GM21723 (cell line): ENCODE measurements around the gene ARHGEF6.
"Not testable (repeated sequence)": the region's sequence is repeated elsewhere in the genome, so short reads cannot be mapped to it uniquely, and the experiment has no call there.

ENCODE experiments used
- ATAC-seq: cut with Tn5 transposase; IDR thresholded peaks from one replicate; pipeline ENCODE4 v1.9.1; 2021; ENCODE audit warnings: mild to moderate bottlenecking, moderate library complexity; ENCODE audit not compliant: unreplicated experiment

Gene ARHGEF6, protein sequence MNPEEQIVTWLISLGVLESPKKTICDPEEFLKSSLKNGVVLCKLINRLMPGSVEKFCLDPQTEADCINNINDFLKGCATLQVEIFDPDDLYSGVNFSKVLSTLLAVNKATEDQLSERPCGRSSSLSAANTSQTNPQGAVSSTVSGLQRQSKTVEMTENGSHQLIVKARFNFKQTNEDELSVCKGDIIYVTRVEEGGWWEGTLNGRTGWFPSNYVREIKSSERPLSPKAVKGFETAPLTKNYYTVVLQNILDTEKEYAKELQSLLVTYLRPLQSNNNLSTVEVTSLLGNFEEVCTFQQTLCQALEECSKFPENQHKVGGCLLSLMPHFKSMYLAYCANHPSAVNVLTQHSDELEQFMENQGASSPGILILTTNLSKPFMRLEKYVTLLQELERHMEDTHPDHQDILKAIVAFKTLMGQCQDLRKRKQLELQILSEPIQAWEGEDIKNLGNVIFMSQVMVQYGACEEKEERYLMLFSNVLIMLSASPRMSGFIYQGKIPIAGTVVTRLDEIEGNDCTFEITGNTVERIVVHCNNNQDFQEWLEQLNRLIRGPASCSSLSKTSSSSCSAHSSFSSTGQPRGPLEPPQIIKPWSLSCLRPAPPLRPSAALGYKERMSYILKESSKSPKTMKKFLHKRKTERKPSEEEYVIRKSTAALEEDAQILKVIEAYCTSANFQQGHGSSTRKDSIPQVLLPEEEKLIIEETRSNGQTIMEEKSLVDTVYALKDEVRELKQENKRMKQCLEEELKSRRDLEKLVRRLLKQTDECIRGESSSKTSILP

DNA sequence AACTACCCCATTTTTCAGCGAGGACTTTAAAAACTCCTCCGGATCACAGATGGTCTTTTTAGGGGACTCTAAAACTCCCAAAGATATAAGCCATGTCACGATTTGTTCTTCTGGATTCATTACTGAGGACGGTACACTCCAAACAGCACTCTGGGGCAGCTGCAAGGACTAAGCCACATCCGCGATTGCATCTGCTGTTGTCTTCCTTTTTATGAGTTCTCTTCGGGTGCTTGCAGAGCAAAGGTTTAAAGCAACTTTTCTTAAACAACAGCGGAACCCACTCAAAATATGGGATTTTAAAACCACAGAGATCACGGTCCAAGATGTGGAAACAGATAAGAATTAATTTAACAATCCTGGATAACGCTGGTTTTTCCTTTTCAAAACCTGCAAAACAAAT lies at the start of gene ARHGEF6:
Gene ARHGEF6, minus strand, starts transcription at position 170 of the 400 bp plus-strand sequence. Its CDS starts 50 bp downstream, at position 120.
- ATAC-seq, result peak; percentile 58

DNA sequence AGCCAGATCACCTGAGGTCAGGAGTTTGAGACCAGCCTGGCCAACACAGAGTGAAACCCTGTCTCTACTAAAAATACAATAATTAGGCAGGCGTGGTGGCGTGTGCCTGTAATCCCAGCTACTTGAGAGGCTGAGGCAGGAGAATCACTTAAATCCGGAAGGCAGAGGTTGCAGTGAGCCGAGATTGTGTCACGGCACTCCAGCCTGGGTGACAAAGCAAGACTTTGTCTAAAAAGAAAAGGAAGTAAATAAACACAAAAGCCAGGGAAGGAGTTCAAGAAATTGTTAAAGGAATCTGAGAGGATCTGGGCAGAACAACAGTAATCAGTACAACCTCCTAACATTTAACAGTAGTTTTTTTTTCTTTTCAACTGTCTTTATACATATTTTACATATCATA lies 48.7 kb upstream of the ARHGEF6 start:
- ATAC-seq, result no peak

DNA sequence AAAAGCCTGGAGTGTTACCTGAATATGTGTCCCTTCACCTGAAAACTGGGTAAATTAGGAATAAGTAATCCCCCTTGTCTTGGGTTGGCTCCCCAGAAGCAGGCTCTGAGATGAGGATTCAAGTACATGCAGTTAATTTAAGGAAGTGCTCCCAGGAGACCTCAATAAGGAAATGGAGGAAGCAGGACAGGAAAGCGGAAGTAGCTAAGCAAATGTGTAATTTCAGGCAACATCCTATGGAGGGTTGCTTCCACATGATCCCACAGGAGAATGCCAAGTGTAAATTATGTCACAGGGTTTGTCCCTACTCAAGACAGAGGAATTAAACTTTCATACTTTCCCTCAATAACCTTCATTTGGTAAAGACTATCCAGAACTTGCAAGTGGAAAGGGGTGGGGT lies 48.1 kb upstream of the ARHGEF6 start:
- no peak for ATAC-seq

DNA sequence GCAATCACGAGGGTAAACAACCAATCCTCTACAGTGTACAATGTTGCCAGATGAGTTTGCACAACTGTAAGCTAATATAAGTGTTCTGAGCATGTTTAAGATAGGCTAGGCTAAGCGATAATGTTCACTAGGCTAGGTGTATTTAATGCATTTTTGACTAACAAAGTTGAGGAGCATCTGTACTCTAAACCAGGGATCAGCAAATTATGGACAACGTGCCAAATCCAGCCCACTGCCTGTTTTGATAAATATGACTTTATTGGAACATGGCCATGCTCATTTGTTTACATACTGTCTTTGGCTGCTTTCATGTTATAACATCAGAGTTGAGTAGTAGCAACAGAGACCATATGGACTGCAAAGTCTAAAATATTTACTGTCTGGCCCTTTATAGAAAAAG lies 46.3 kb upstream of the ARHGEF6 start:
- no peak for ATAC-seq

DNA sequence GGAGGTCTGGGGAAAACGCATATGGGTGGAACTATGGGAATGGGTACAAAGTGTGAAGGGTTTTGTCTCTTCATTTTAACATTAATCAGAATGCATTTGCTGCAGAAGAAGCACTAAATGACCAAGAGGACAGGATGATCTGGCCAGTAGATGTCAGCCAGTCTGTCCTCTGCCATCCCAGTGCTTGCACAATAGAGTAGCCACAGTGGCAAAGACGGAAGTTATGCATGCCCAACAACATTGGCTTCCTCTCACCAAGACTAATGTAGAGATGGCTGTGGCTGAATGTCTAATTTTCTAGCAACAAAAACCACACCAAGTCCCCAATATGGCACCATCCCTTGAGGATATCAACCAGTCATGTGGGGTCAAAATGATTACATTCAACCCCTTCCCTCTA lies 45.0 kb upstream of the ARHGEF6 start:
- ATAC-seq, result no peak

DNA sequence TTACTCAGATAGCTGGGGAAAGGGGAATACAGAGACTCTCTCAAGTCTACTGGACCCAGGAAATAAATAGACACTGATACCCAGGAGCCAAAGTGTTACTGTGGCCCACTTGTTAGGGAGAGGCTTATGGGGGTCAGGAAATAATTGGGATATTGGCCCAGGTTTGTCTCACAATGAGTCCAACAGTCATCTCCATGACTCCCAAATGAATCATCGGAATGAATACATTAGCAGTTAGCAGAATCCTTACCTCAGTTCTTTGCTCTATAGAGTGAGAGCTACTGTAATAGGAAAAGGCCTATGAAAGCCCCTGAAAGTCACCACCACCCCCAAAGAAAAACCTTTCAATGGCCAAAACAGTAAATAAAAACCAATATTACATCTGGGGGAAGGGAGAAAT lies 42.4 kb upstream of the ARHGEF6 start:
- no peak for ATAC-seq

DNA sequence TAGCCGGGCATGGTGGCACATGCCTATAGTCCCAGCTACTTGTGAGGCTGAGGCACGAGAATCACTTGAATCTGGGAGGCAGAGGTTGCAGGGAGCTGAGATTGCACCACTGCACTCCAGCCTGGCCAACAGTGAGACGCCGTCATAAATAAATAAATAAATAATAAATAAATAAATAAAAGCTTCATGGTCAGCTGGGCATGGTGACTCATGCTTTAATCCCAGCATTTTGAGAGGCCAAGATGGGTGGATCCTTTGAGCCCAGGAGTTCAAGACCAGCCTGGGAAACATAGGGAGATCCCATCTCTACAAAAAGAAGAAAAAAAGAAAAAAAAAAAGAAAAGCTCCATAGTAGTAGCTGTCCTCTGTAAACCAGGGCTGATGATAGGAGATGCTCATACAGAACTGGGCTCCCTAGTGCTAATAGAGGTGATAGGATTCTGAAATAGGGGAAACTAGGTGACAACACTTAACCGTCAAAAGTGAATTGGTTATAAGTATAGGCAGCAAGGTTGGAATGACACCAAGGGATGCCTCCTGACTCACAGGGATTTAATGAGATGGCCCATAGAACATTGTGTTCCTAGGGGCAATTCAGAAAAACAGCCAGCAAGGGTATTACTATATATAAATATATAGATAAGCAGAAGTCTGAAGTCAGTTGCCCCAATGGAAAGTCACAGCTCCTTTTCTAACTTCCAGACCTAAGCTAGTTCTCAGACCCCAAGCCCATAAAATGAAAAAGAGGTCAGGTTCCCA lies 41.8 kb upstream of the ARHGEF6 start:
- no peak for ATAC-seq

DNA sequence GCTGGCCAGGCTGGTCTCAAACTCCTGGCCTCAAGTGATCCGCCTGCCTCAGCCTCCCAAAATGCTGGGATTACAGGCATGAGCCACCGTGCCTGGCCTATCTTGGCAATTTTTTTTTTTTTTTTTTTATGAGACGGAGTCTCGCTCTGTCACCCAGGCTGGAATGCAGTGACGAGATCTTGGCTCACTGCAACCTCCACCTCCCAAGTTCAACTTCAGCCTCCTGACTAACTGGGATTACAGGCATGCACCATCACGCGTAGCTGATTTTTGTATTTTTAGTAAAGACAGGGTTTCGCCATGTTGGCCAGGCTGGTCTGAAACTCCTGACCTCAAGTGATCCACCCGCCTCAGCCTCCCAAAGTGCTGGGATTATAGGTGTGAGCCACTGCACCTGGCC lies 39.0 kb upstream of the ARHGEF6 start:
- not testable (repeated sequence) for ATAC-seq

DNA sequence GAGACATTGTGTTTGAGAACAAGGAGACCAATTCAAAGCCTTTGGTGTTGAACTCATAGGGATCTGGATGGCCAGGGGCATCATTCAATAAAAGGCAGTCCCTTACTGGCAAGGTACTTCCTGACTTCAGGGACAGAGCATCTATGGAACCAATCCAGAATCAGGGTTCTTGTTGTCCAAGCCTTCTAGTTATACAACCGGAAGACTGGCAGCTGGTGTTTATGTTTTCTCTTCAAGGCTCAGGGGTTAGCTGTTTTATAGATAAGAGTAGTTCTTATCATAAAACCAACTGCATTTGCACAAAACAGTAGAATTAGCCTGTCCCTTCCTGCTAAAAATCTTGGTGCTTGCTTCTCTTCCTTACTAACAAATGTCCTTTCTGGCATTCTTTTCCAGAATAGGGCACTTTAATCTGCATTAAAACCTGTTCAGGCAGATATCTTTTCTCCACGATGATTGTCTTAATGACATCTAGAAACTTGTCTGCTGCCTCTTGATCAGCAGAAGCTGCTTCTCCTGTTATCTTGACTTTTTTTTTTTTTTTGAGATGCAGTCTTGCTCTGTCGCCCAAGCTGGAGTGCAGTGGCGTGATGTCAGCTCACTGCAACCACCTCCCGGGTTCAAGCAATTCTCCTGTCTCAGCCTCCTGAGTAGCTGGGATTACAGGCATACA lies 38.4 kb upstream of the ARHGEF6 start:
- no peak for ATAC-seq

DNA sequence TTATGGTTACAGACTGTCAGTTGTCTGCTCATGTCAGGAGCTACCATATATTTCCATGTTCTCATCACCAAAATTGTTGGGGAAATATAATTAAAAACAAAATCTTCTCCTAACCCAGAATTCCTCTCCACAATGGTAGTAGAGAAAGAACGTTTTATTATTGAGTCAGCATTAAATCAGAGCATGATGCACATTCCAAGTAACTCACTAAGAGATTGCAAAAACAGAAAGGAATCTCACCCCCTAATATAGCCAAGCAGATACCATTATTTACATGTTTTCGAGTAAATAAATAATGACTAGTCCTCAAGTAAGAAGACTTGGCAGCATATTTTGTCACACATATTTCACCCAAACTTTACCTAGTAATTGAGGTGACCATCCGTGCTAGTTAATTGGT lies 36.2 kb upstream of the ARHGEF6 start:
- ATAC-seq, result no peak

DNA sequence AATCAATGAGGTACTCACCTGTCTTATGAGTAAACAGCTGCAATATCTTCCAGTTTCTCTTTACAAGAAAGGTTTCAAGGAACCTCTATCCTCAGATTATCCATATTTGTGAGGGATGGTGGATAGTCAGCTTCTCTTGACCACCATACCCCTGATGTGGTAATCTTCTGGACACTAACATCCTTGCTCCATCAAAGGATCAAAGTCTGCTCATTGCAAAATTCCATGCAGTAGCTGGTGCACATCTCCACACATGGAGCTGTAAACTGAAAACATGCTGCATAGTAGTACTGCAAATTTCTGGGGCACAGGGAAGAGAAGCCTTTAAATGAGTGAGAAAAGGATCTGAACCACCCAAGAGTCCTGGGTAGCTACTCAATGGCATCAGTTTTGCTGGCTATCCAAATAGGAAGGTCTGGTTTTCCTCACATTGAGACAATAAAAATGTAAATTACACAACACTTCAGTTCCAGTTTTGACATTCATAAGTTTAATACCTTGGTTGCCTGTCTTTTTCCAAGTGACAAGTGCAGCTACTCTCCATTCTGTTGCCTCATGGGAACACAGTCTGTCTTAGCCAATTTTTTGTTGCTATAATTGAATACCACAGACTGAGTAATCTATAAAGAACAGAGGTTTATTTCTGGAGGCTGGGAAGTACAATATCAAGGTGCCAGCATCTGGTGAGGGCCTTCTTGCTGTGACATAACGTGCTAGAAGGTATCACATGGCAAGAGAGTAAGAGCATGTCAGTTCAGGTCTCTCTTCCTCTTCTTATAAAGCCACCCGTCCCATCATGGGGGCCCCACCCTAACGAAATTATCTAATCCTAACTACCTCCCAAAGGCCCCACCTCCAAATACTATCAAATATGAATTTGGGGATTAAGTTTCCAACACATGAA lies 34.4 kb upstream of the ARHGEF6 start:
- no peak for ATAC-seq

DNA sequence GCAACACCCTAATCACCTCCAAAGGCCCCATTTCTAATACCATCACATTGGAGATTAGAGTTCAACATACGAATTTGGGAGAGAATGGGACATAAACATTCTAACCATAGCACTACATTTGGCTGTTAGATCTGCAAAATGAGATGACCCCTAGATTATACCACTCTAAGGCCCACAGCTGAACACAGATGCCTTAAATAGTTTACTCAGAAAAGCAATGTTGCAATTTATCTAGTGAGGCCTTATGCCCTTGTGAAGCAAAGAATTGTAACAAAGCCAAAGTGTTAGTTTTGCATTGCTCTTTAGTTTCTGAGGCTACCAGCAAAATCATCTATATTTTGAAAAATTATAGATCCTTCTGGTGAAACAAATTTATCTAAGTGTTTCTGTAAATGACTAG lies 31.6 kb upstream of the ARHGEF6 start:
- ATAC-seq, result no peak

DNA sequence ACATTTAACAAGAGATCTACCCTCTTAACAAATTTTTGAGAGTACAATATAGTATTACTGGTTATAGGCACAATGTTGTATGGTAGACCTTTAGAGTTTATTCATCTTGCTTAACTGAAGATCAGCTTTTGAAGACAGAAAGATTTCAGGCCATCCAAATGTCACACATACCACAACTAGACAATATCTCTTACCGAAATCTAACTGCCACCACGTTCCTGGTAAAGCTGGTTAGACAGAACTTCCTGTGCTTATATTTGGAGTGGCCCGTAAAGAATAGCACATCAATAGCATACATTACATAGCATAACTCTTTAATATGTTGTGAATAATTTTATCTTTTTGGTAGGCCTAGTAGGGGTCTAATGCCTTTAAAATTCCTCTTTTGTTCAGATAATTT lies 29.8 kb upstream of the ARHGEF6 start:
- ATAC-seq, result no peak

DNA sequence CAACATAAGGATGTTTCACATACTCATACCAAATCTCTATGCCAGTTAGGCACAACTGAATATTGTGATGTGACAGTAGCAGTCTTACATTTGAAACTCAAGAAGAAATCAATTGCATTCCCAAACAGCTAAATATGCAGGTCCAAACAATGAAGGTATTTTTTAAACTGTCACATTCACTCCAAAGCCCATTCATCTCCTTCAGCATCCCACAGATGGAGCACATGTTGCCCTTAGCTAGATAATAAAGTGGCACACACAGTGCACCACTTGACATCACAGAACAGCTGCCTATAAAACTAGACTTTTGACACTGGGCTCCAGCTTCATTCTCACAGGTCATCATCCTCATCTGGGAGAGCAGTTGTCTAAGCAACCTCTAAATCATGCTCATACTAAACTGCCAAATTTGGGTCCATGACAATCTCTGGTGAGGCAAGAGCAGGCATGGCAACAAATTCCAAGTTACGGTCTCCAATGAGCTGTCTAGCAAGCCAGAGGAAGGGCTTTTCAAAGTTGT lies 26.2 kb upstream of the ARHGEF6 start:
- no peak for ATAC-seq

DNA sequence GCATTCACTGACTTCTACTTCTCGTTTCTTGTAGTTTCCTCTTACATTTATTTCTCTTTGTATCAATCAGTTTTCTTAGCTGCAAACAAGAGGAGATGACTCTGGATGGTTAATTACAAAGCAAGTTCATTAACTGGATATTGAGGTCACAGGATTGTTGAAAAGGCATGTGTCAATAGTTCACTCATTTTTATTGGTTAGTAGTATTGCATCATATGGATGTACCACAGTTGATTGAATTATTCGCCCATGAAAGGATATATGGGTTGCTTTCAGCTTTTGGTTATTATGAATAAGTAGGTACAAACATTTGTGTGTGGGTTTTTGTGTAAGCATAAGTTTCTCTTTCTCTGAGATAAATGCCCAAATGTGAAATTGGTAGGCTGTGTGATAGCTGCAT lies 21.8 kb upstream of the ARHGEF6 start:
- ATAC-seq, result no peak

DNA sequence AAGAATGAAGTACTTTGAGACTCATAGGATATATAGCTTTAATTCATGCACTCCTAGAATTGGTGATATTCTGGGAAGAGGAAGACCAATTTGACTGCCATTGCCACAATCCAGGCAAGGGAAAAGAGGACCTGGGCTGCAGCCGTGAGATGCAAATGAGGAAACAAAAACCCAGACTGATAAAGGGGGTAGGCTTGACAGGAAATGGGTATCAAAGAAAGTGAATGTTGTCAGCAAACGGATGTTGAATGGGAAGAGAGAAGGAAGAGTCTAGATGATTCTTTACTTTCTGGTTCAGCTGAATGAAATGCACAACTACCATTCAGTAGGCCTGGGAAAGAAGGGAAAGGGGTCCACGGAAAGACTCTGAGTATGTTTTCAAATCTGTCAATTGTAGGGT lies 17.1 kb upstream of the ARHGEF6 start:
- no peak for ATAC-seq

DNA sequence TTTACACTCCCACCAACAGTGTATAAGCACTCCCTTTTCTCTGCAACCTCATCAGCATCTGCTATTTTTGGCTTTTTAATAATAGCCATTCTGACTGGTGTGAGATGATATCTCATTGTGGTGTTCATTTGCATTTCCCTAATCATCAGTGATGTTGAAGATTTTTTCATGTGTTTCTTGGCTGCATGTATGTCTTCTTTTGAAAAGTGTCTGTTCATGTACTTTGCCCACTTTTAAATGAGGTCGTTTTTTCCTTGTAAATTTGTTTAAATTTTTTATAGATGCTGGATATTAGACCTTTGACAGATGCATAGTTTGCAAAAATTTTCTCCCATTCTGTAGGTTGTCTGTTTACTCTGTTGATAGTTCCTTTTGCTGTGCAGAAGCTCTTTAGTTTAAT lies 14.4 kb upstream of the ARHGEF6 start:
- not testable (repeated sequence) for ATAC-seq

DNA sequence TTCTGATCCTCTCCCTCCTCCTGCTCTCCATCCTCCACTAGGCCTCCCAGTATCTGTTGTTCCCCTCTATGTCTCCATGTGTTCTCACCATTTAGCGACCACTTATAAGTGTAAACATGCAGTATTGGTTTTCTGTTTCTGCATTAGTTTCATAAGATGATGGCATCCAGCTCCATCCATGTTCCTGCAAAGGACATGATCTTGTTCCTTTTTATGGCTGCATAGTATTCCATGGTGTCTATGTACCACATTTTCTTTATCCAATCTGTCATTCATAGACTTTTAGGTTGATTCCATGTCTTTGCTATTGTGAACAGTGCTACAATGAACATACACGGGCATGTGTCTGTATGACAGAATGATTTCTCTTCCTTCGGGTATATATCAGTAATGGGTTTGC lies 13.9 kb upstream of the ARHGEF6 start:
- not testable (repeated sequence) for ATAC-seq

DNA sequence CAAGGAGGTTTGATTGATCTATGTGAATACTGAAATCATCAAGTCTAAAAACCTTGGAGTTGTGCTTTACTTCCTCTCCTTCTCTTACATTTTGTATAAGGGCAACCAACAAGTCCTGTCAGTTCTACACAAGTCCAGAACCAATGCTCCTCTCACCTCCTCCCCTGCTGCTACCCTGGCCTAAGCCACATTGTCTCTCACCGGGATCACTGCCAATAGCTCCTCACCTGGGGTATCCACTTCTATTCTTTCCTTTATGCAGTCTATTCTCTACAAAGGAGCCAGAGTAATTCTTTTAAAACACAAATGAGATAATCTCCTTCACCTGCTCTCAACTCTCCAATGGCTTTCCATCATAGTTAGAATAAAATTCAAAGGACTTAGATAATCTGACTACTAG lies 13.3 kb upstream of the ARHGEF6 start:
- ATAC-seq, result no peak

DNA sequence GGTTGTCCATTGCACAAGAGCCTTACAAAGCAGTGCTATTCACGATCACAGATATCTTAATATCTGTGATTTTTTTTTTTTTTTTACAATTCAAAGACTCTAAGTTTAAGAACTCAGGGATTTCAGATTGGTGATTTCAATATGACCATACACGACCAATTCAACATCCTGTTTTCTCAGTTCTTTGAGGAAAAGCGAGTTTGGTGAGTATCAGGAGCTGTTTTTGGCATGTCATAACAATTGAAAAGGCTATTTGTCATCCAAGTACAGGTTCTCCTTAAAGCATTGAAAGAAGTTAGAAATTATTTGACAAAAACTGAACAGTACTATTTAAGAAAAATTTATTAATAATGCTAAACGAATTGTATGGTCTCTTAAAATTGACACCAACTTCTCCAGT lies 9.1 kb upstream of the ARHGEF6 start:
- ATAC-seq, result no peak
